Astrocyte of the cerebellum (primary cell): ENCODE results near the gene ITGA2.

Experiments used
- DNase-seq: peaks from one replicate; pipeline ENCODE4 v3.0.0-alpha.2; 2011; ENCODE audit warnings: low read depth
- H3K4me3 ChIP-seq: 2 replicates; pipeline ENCODE4 v1.5.1; 2011; ENCODE audit warnings: mild to moderate bottlenecking, low read depth, low read length, moderate library complexity
- in situ Hi-C: cut with HindIII; loops from 2 replicates; pipeline ENCODE4 v1.10.0; 2017; ENCODE audit warnings: low sequenced_read_pairs
- TF ChIP-seq, protein P1 (sequence below): IDR thresholded peaks from 2 replicates; pipeline ENCODE4 v1.5.1; 2012; ENCODE audit warnings: low read length, low read depth, moderate library complexity, mild to moderate bottlenecking; ENCODE audit errors: missing control alignments

ITGA2 gene

GRCh38 chr5:53113947-53114346, 124.8 kb downstream of the ITGA2 start:
- in situ Hi-C loops, result no loop called here
- no peak for DNase-seq
- TF ChIP-seq, protein P1, sequence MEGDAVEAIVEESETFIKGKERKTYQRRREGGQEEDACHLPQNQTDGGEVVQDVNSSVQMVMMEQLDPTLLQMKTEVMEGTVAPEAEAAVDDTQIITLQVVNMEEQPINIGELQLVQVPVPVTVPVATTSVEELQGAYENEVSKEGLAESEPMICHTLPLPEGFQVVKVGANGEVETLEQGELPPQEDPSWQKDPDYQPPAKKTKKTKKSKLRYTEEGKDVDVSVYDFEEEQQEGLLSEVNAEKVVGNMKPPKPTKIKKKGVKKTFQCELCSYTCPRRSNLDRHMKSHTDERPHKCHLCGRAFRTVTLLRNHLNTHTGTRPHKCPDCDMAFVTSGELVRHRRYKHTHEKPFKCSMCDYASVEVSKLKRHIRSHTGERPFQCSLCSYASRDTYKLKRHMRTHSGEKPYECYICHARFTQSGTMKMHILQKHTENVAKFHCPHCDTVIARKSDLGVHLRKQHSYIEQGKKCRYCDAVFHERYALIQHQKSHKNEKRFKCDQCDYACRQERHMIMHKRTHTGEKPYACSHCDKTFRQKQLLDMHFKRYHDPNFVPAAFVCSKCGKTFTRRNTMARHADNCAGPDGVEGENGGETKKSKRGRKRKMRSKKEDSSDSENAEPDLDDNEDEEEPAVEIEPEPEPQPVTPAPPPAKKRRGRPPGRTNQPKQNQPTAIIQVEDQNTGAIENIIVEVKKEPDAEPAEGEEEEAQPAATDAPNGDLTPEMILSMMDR, result no peak
- H3K4me3 ChIP-seq, result no peak overlapping the region

DNA sequence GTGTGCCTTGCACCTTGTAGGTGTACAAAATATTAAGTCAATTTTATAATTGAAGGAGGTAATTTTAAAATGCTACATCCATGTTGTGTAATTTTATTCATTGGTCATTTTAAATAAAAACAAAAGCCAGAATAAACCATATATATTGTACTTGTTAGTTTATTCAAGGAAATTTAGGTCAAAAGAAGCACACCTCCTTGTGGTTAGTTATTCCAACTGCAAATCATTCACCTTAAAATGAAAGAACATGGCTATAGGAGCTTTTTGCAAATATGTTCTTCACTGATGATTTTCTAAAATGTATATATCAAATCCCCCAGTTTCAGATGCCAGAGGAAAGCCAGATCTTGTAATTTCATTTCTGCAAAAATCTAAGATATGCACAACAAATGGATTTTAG, 125.8 kb downstream of the ITGA2 start:
- TF ChIP-seq, protein P1, result no peak
- in situ Hi-C loops, result no loop called here
- H3K4me3 ChIP-seq, result no peak overlapping the region
- no peak for DNase-seq

DNA sequence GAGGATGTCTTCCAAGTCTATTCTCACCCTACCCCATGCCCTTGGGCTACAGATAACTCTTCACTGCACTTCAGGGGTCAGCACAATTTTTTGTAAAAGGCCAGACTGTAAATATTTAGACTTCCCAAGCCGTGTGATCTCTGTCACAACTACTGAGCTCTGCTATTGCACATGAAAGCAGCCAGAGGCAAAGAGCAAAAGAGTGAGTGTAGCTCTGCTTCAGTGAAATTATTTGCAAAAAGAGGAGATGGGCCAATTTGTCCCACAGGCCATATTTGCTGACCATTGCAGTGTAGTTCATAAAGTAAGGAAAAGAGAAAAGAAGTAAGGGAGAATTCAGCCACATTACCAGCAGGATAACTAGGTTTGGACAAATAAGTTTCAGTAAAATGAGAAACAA, 127.4 kb downstream of the ITGA2 start:
- TF ChIP-seq, protein P1, result no peak

GRCh38 chr5:53118879-53119278, 129.7 kb downstream of the ITGA2 start:
- no peak overlapping the region for H3K4me3 ChIP-seq
- TF ChIP-seq, protein P1, result no peak
- no peak for DNase-seq
- in situ Hi-C loops, result no loop called here

More for the DNA sequence above, 127.4 kb downstream of the ITGA2 start:
- no peak overlapping the region for H3K4me3 ChIP-seq
- in situ Hi-C loops, result no loop called here
- DNase-seq, result no peak

- in situ Hi-C loops, result no loop called here
- no peak overlapping the region for H3K4me3 ChIP-seq
- no peak for DNase-seq
- TF ChIP-seq, protein P1, result no peak
These were observed 131.0 kb downstream of the ITGA2 start for GRCh38 chr5:53120165-53120564.

- in situ Hi-C loops, result no loop called here
- TF ChIP-seq, protein P1, result no peak
- no peak for DNase-seq
- no peak overlapping the region for H3K4me3 ChIP-seq
These were observed 134.6 kb downstream of the ITGA2 start for GRCh38 chr5:53123702-53124101.

DNA sequence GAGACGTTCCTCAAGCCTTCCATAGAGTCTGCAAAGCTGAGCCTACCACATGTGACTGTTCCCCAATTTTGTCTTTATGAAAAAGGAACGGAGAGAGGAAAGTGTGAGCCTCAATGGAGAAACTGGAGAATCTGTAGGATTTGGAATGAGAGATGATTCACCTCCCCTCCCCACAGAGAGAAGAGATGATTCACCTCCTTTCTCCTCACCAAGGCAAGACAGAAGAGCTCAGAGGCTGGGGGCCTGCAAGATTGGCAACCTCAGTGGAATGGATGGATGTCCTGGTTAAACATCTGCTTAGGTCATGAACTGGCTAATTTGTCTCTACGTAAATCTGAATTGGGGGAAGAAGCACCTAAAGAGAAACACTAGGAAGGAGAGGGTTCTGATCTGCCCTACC, 137.4 kb downstream of the ITGA2 start:
- TF ChIP-seq, protein P1, result no peak
- peak; percentile 23 for DNase-seq
- no peak overlapping the region for H3K4me3 ChIP-seq
- in situ Hi-C loops, result no loop called here
